Mucosa of descending colon (tissue), 3 donors: Measurements from ENCODE around the gene SPPL2A. TPM values are rescaled to one million over a fixed set of nuclear protein-coding genes. Genes with fewer than 3 reads are reported as not detected.
A peak's percentile ranks its signal among the peaks of the same experiment; 100 is the strongest.
"Not testable (repeated sequence)": the region's sequence is repeated elsewhere in the genome, so short reads cannot be mapped to it uniquely, and the experiment has no call there.

Experiments
- ATAC-seq: fragments of 200-7000 bp; cut with Tn5 transposase; one replicate; pipeline ENCODE4 v1.9.1; 2020; ENCODE audit warnings: mild to moderate bottlenecking, moderate library complexity
- DNase-seq, 3 donors: peaks; one replicate each; pipeline ENCODE4 v3.0.0-alpha.2; 2020
- H3K36me3 ChIP-seq: fragments of 200-600 bp; one replicate; pipeline ENCODE4 v1.8.0; 2021; ENCODE audit warnings: low read depth, mild to moderate bottlenecking
- H3K4me1 ChIP-seq: fragments of 200-600 bp; one replicate; pipeline ENCODE4 v1.8.0; 2021; ENCODE audit warnings: low read depth, mild to moderate bottlenecking
- H3K4me3 ChIP-seq: fragments of 200-600 bp; one replicate; pipeline ENCODE4 v1.8.0; 2021; ENCODE audit warnings: mild to moderate bottlenecking
- H3K9me3 ChIP-seq: fragments of 200-600 bp; one replicate; pipeline ENCODE4 v1.8.0; 2021; ENCODE audit warnings: mild to moderate bottlenecking
- intact Hi-C, 2 donors: fragments of 100-400 bp; cut with DNase I in 1 of 2; cut with micrococcal nuclease in 1 of 2; formaldehyde crosslinking; loops; one replicate each; pipeline versions ENCODE4 v1.11.0 to v1.11.1; 2022; cut with DNase I, micrococcal nuclease
- total RNA-seq, 3 donors: library from RNA; stranded (reverse); fragmentation: NEBNext Ultra II Directional in 2 of 3; extraction: Animal tissue kit (Norgen Biotek cat#: 25700) in 2 of 3; gene quantifications; one replicate each; pipeline versions ENCODE4 v1.2.1 to v1.2.4, GENCODE V29; 2021 to 2023
- TF ChIP-seq, protein P1 (sequence below): fragments of 200-600 bp; IDR thresholded peaks from one replicate; pipeline ENCODE4 v1.8.0; 2022; ENCODE audit warnings: antibody characterized with exemption, mild to moderate bottlenecking
- donor health status: DM: no; HTN: no; CAD: no; lungs with moderate emphysema.
- donor health status: DM: no; HTN: no; CAD: no.
- donor health status: DM: no; HTN: yes; CAD: no.

Gene SPPL2A
- total RNA-seq, 3 donors from 2014 or later: 167 to 341 (median 287) TPM

GRCh38 chr15:50698101-50698500 lies 67.4 kb downstream of the SPPL2A start:
- H3K36me3 ChIP-seq: no peaks in the 10 kb centered on the region
- no peaks in the 10 kb centered on the region for H3K4me1 ChIP-seq
- DNase-seq (no peak), ATAC-seq (no peak)
- H3K9me3 ChIP-seq: no peaks in the 10 kb centered on the region
- no peak overlapping the region for H3K4me3 ChIP-seq
- TF ChIP-seq, protein P1, sequence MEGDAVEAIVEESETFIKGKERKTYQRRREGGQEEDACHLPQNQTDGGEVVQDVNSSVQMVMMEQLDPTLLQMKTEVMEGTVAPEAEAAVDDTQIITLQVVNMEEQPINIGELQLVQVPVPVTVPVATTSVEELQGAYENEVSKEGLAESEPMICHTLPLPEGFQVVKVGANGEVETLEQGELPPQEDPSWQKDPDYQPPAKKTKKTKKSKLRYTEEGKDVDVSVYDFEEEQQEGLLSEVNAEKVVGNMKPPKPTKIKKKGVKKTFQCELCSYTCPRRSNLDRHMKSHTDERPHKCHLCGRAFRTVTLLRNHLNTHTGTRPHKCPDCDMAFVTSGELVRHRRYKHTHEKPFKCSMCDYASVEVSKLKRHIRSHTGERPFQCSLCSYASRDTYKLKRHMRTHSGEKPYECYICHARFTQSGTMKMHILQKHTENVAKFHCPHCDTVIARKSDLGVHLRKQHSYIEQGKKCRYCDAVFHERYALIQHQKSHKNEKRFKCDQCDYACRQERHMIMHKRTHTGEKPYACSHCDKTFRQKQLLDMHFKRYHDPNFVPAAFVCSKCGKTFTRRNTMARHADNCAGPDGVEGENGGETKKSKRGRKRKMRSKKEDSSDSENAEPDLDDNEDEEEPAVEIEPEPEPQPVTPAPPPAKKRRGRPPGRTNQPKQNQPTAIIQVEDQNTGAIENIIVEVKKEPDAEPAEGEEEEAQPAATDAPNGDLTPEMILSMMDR: no peak
- intact Hi-C loops: no loop called here

GRCh38 chr15:50697109-50697797 lies 68.3 kb downstream of the SPPL2A start:
- Histone ChIP-seq H3K4me3 (no peak overlapping the region), H3K9me3 (no peaks in the 10 kb centered on the region), H3K4me1 (no peaks in the 10 kb centered on the region), H3K36me3 (no peaks in the 10 kb centered on the region)
- TF ChIP-seq, protein P1: no peak
- DNase-seq (no peak), ATAC-seq (no peak)
- intact Hi-C loops: no loop called here

DNA sequence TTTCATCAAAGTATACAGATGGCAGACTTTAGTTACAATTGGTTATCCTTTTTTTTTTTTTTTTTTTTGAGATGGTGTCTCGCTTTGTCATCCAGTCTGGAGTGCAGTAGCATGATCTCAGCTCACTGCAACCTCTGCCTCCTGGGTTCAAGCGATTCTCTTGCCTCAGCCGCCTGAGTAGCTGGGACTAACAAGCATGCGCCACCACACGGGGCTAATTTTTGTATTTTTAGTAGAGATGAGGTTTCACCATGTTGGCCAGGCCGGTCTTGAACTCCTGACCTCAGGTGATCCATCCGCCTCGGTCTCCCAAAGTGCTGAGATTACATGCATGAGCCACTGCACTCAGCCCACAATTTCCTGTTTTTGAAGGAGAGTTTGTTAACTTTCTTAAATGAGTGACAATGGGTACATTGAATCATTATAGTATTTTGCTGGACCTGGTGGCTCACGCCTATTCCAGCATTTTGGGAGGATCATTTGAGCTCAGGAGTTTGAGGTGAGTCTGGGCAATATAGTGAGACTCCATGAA lies 70.8 kb downstream of the SPPL2A start:
- H3K36me3 ChIP-seq, ATAC-seq, intact Hi-C loops, H3K4me1 ChIP-seq, H3K4me3 ChIP-seq, DNase-seq, H3K9me3 ChIP-seq: not testable (repeated sequence)

DNA sequence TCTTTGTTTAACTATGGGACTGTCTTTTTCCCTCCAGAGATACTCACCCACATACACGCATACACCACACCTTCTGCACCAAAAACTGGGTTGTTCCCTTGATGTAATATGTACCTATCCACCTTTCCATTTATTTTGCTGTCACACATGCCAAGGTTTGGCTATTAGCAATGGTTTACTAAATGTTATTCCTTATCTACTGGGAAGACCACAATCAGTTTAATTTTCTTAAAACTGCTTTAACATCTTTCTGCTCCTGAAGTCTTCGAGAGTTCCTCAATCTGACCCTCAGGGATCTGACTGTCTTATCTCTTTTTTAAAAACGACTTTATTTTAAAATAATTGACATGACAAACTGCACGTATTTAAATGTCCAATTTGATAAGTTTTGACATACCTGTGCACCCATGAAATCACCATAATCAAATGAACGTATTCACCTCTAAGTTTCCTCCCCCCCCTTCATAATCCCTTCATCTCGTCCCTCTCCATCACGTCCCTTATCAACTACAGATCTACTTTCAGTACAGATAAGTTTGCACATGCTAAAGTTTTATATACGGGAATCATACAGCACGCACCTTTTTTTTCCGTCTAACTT lies 78.1 kb downstream of the SPPL2A start:
- no peaks in the 10 kb centered on the region for H3K9me3 ChIP-seq
- intact Hi-C loops: loop anchor here in 1 of 2 donors (5.0 kb wide), 1 partner anchor 190 kb away; no protein-coding TSS in a partner anchor
- DNase-seq (no peak), ATAC-seq (peak; percentile 2)
- peaks cover 19% of the 10 kb centered on the region for H3K4me1 ChIP-seq
- H3K36me3 ChIP-seq: no peaks in the 10 kb centered on the region
- TF ChIP-seq, protein P1: no peak
- H3K4me3 ChIP-seq: no peak overlapping the region

- peak within 1 kb of the TSS; percentile 75 for H3K4me3 ChIP-seq
- DNase-seq (peak; percentile 93), ATAC-seq (peak; percentile 97)
- H3K36me3 ChIP-seq: no peaks in the 10 kb centered on the region
- no peaks in the 10 kb centered on the region for H3K9me3 ChIP-seq
- TF ChIP-seq, protein P1: no peak
- peaks cover 19% of the 10 kb centered on the region for H3K4me1 ChIP-seq
- intact Hi-C loops: loop anchor here in 1 of 2 donors (5.0 kb wide), 1 partner anchor 191 kb away; no protein-coding TSS in a partner anchor
Measured at GRCh38 chr15:50686469-50687301, 78.8 kb downstream of the SPPL2A start, which contains the start of gene TRPM7. Gene TRPM7, minus strand, starts transcription at chr15:50686797. Its CDS starts 264 bp downstream, at chr15:50686533.
